Cardiac fibroblast (primary cell): ENCODE measurements around the gene UBN1.
A peak's percentile ranks its signal among the peaks of the same experiment; 100 is the strongest.

Source experiments
- DNase-seq, 2 donors: peaks; one replicate each; pipeline versions ENCODE4 v3.0.0 to v3.0.0-alpha.2; 2010; ENCODE audit warnings: low read depth in 2 of 2
- H3K4me3 ChIP-seq, 2 donors: replicated peaks in 1 of 2; 1 replicate in 1 of 2; 2 replicates in 1 of 2; pipeline ENCODE4 v1.5.1; 2011; ENCODE audit warnings: low read depth in 2 of 2, low read length in 2 of 2, mild to moderate bottlenecking in 2 of 2, moderate library complexity in 1 of 2
- TF ChIP-seq, protein P1 (sequence below): IDR thresholded peaks from one replicate; pipeline ENCODE4 v1.5.1; 2011; ENCODE audit warnings: low read depth, mild to moderate bottlenecking, low read length, inconsistent platforms

UBN1 gene

GRCh38 chr16:4911970-4912386 lies 64.7 kb downstream of the UBN1 start:
- H3K4me3 ChIP-seq = no peak overlapping the region
- TF ChIP-seq, protein P1, sequence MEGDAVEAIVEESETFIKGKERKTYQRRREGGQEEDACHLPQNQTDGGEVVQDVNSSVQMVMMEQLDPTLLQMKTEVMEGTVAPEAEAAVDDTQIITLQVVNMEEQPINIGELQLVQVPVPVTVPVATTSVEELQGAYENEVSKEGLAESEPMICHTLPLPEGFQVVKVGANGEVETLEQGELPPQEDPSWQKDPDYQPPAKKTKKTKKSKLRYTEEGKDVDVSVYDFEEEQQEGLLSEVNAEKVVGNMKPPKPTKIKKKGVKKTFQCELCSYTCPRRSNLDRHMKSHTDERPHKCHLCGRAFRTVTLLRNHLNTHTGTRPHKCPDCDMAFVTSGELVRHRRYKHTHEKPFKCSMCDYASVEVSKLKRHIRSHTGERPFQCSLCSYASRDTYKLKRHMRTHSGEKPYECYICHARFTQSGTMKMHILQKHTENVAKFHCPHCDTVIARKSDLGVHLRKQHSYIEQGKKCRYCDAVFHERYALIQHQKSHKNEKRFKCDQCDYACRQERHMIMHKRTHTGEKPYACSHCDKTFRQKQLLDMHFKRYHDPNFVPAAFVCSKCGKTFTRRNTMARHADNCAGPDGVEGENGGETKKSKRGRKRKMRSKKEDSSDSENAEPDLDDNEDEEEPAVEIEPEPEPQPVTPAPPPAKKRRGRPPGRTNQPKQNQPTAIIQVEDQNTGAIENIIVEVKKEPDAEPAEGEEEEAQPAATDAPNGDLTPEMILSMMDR = no peak
- DNase-seq = peak; percentile 44 to 65

DNA sequence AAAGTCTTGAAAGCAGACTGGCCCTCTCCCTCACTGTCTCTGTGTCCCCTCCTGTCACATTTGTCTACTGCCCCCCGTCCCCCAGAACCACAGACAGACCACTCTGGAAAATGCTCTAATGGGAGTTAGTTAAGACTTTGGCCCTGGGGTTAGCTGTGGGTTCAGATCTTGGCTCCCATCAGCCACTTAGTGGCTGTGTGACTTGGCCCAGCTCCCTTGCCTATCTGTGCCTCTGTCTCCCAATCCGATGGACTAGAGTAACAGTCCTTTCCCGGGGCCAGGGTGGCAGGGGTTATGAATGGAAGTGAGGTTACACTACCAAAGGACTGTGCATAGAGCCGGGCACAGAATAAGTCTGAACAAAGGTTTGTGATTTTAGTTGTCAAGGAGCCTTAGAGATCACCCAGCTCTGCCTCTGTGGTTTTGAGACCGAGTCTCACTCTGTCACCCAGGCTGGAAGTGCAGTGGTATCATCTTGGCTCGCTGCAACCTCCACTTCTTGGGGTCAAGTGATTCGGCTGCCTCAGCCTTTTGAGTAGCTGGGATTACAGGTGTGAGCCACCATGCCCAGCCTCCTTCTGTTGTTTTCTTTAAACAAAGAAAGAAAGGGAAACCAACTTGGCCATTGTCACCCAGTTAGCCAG lies 66.0 kb downstream of the UBN1 start:
- TF ChIP-seq, protein P1 = no peak
- H3K4me3 ChIP-seq = no peak overlapping the region
- DNase-seq = no peak

GRCh38 chr16:4913774-4914525 lies 66.7 kb downstream of the UBN1 start:
- H3K4me3 ChIP-seq = no peak overlapping the region
- no peak for DNase-seq
- TF ChIP-seq, protein P1 = no peak

GRCh38 chr16:4914528-4915225 lies 67.4 kb downstream of the UBN1 start:
- no peak overlapping the region for H3K4me3 ChIP-seq
- TF ChIP-seq, protein P1 = no peak
- DNase-seq = no peak

DNA sequence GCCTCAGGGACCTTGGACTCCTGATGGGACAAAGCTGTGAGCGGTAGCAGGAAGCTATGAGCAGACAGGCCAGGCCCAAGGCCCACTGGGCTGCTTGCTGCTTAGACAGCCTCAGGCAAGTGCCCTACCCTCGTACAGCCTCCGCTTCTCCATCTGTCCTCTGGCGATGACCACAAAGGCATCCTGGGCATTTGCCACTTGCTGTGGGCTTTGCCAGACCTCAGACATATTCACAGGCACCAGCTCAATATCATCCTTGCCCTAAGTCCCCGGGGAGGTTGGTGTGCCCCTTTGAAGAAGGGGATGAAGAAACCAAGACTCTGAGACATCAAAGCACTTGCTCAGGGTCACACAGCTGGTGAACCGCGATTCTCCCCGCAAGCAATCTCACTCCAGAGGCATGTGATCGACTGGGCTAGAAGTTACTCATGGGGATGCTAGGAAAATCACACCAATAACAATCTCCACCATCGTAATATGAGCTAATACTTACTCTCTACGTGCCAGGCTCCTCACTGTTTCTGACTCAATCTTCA lies 68.0 kb downstream of the UBN1 start:
- peak; percentile 47 to 85 for DNase-seq
- H3K4me3 ChIP-seq = no peak overlapping the region
- TF ChIP-seq, protein P1 = no peak

DNA sequence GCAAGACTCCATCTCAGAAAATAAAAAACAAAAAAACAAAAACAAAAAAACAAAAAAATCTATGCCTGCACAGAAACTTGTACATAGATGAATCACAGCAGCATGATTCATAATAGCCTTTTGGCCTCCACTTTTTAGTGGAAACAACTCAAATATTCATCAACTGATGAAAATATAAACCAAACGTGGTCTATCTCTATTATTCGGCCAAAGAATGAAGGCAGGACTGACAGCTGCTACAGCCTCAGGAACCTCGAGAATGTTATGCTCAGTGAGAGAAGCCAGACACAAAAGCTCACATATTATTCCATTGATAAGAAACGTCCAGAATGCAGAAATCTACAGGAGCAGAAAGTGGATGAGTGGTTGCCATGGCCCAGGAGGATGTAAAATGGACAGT lies 69.8 kb downstream of the UBN1 start:
- TF ChIP-seq, protein P1 = no peak
- no peak overlapping the region for H3K4me3 ChIP-seq
- peak; percentile 41 to 61 for DNase-seq
